A673 (cell line): ENCODE data around the gene LRRC8D. TPM values are rescaled to one million over a fixed set of nuclear protein-coding genes. Genes with fewer than 3 reads are reported as not detected.
A peak's percentile ranks its signal among the peaks of the same experiment; 100 is the strongest.

Experiments
- BruUV-seq: library from RNA; stranded (reverse); fragments of 400-500 nt; replicated peaks from 2 replicates; lab custom pipeline; 2021; lab: Mats Ljungman, UMichigan
- CTCF ChIA-PET: fragments of 300-600 bp; sonication (Branson Sonifier 250); formaldehyde crosslinking; loops from one replicate; lab custom pipeline; 2022; ENCODE audit warnings: antibody characterized with exemption; lab: Charles Lee
- POLR2A ChIA-PET: fragments of 300-600 bp; sonication (Branson Sonifier 250); formaldehyde crosslinking; loops from one replicate; lab custom pipeline; 2022; ENCODE audit warnings: antibody characterized with exemption; ENCODE audit not compliant: low non-redundant PET; lab: Charles Lee
- DNase-seq: peaks from one replicate; pipeline ENCODE4 v3.0.0-alpha.2; 2015; ENCODE audit warnings: low spot score
- H3K27ac ChIP-seq: fragments of 200-600 bp; sonication (generic); 2 replicates; pipeline ENCODE4 v1.5.1; 2016; ENCODE audit warnings: mixed run types, low read depth, mild to moderate bottlenecking, mixed read lengths, antibody characterized with exemption, low read length; ENCODE audit not compliant: poor library complexity, severe bottlenecking
- H3K27me3 ChIP-seq: fragments of 200-600 bp; sonication (generic); replicated peaks from 2 replicates; pipeline ENCODE4 v1.6.1; 2017; ENCODE audit warnings: mixed run types, low read depth, mild to moderate bottlenecking, mixed read lengths, antibody characterized with exemption, low read length; ENCODE audit not compliant: insufficient read depth, poor library complexity
- H3K36me3 ChIP-seq: fragments of 200-600 bp; sonication (generic); 2 replicates; pipeline ENCODE4 v1.6.1; 2016; ENCODE audit warnings: mixed run types, mild to moderate bottlenecking, mixed read lengths, antibody characterized with exemption, low read length; ENCODE audit not compliant: insufficient read depth, poor library complexity, severe bottlenecking
- H3K4me1 ChIP-seq: fragments of 200-600 bp; sonication (generic); 2 replicates; pipeline ENCODE4 v1.6.1; 2017; ENCODE audit warnings: mixed run types, mild to moderate bottlenecking, mixed read lengths, antibody characterized with exemption, low read length; ENCODE audit not compliant: insufficient read depth, poor library complexity, severe bottlenecking
- H3K4me3 ChIP-seq: fragments of 200-600 bp; sonication (generic); 2 replicates; pipeline ENCODE4 v1.5.1; 2016; ENCODE audit warnings: low read depth, mixed run types, mild to moderate bottlenecking, mixed read lengths, low read length; ENCODE audit not compliant: poor library complexity, severe bottlenecking
- H3K9me3 ChIP-seq: fragments of 200-600 bp; sonication (generic); 2 replicates; pipeline ENCODE4 v1.6.1; 2016; ENCODE audit warnings: mixed run types, low read depth, mild to moderate bottlenecking, mixed read lengths, antibody characterized with exemption, low read length; ENCODE audit not compliant: poor library complexity, severe bottlenecking
- EZH2 ChIP-seq: fragments of 200-600 bp; sonication (generic); IDR thresholded peaks from 2 replicates; pipeline ENCODE4 v1.6.1; 2017; ENCODE audit warnings: borderline replicate concordance, low read depth, mild to moderate bottlenecking, mixed read lengths, antibody characterized with exemption, low read length; ENCODE audit not compliant: poor library complexity, severe bottlenecking
- intact Hi-C: fragments of 100-400 bp; cut with micrococcal nuclease; formaldehyde crosslinking; loops from one replicate; pipeline ENCODE4 v1.10.0; 2022; ENCODE audit not compliant: unreplicated experiment
- total RNA-seq: library from RNA; stranded (reverse); gene quantifications from 2 replicates; pipeline ENCODE4 v1.2.3, GENCODE V29; 2021
- TF ChIP-seq, protein P1 (sequence below): fragments of 300-800, 200-600 bp; sonication (generic); conservative IDR thresholded peaks from 2 replicates; pipeline ENCODE4 v1.5.1; 2017; ENCODE audit warnings: low read depth, mild to moderate bottlenecking, antibody characterized with exemption, low read length, moderate library complexity, mixed read lengths

LRRC8D gene
- total RNA-seq, 1 experiment from 2014 or later = 59.4 TPM

DNA sequence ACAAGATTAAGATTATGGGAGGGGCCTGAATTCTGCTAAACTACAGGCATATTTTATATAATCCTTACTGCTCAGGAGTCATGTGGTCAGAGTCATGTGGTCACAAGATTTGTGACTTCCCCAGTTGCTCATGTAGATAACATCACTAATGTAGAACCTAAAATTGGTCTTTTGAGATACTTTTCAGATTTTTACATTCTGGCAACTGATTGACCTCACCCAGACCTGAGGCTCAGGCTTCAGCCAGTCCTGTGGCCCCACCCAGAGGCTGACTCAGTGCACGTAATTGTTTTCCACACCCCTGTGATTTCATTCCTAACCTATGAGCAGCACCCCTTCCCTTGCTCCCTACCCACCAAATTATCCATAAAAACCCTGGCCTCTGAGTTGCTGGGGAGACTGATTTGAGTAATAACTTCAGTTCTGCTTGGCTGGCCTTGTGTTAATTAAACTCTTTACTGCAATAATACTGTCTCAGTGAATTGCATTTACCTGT, 132.3 kb downstream of the LRRC8D start:
- peak; percentile 37 for DNase-seq
- intact Hi-C loops = no loop called here
- no peaks in the 10 kb centered on the region for H3K36me3 ChIP-seq
- ChIA-PET CTCF (no interaction called here), POLR2A (no interaction called here)
- H3K9me3 ChIP-seq = no peaks in the 10 kb centered on the region
- BruUV-seq = no TSS peak
- H3K4me1 ChIP-seq = no peaks in the 10 kb centered on the region
- no peak overlapping the region for H3K4me3 ChIP-seq
- H3K27me3 ChIP-seq = no peaks in the 10 kb centered on the region
- TF ChIP-seq EZH2 = no peak
- TF ChIP-seq, protein P1, sequence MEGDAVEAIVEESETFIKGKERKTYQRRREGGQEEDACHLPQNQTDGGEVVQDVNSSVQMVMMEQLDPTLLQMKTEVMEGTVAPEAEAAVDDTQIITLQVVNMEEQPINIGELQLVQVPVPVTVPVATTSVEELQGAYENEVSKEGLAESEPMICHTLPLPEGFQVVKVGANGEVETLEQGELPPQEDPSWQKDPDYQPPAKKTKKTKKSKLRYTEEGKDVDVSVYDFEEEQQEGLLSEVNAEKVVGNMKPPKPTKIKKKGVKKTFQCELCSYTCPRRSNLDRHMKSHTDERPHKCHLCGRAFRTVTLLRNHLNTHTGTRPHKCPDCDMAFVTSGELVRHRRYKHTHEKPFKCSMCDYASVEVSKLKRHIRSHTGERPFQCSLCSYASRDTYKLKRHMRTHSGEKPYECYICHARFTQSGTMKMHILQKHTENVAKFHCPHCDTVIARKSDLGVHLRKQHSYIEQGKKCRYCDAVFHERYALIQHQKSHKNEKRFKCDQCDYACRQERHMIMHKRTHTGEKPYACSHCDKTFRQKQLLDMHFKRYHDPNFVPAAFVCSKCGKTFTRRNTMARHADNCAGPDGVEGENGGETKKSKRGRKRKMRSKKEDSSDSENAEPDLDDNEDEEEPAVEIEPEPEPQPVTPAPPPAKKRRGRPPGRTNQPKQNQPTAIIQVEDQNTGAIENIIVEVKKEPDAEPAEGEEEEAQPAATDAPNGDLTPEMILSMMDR = peak; percentile 40; the same call in 1 of the 2 replicates
- H3K27ac ChIP-seq = no peak overlapping the region

DNA sequence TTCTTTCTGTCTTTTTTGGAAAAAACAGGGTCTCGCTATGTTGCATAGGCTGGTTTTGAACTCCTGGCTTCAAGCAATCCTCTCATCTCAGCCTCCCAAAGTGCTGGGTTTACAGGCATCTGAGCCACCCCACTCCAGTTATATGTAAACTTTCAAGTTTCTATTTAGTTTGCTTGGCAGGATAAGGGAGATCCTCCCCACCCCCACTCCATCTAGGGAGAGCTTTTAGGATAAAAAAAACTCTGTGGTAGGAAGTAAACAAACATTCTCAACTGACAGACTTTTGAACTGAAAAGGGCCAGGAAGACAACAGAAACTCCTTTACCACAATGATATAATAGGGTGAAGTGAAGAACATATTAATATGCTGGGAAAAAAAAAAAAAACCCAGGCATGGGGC, 133.1 kb downstream of the LRRC8D start:
- Histone ChIP-seq H3K27me3 (no peaks in the 10 kb centered on the region), H3K9me3 (no peaks in the 10 kb centered on the region), H3K4me1 (no peaks in the 10 kb centered on the region), H3K36me3 (no peaks in the 10 kb centered on the region), H3K4me3 (no peak overlapping the region), H3K27ac (no peak overlapping the region)
- CTCF ChIA-PET = no interaction called here
- POLR2A ChIA-PET = no interaction called here
- no TSS peak for BruUV-seq
- no peak for DNase-seq
- intact Hi-C loops = no loop called here
- no peak for TF ChIP-seq EZH2
- TF ChIP-seq, protein P1 = no peak

DNA sequence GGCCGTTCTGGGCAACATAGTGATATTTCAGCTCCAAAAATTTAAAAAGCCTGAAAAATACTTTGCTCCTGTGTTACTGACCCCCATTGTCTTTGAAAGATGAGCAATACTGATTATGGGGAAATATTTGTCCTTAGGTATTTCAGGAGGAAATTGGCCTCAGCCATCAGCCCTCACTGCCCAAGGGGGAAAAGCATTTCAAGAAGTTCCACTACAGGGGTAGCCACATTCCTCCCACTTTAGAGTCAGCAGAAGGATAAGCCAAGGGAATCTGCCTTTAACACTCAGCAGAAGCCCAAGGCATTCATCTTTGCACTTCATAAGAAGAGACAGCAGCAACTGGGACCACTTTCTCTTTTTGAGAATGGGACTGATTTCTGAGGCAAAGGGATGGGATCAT, 133.6 kb downstream of the LRRC8D start:
- no peaks in the 10 kb centered on the region for H3K36me3 ChIP-seq
- DNase-seq = no peak
- ChIA-PET POLR2A (no interaction called here), CTCF (no interaction called here)
- TF ChIP-seq, protein P1 = no peak
- no peak for TF ChIP-seq EZH2
- BruUV-seq = no TSS peak
- intact Hi-C loops = no loop called here
- no peaks in the 10 kb centered on the region for H3K27me3 ChIP-seq
- no peaks in the 10 kb centered on the region for H3K4me1 ChIP-seq
- no peak overlapping the region for H3K27ac ChIP-seq
- no peak overlapping the region for H3K4me3 ChIP-seq
- no peaks in the 10 kb centered on the region for H3K9me3 ChIP-seq
